NB4 (cell line): ENCODE measurements around the gene NDST1.

Experiments
- CTCF ChIP-seq: IDR thresholded peaks from one replicate; pipeline ENCODE4 v1.5.1; 2012; ENCODE audit warnings: low read depth, low read length
- MAX ChIP-seq: IDR thresholded peaks from 2 replicates; pipeline ENCODE4 v1.6.1; 2011; ENCODE audit warnings: low read depth, low read length
- MYC ChIP-seq: IDR thresholded peaks from 2 replicates; pipeline ENCODE4 v1.6.1; 2011; ENCODE audit warnings: low read depth, low read length
- POLR2A ChIP-seq: IDR thresholded peaks from 2 replicates; pipeline ENCODE4 v1.6.1; 2011; ENCODE audit warnings: mild to moderate bottlenecking; ENCODE audit not compliant: insufficient read length; ENCODE audit errors: extremely low read depth

- no peak for TF ChIP-seq CTCF
- no peak for TF ChIP-seq POLR2A
- no peak for TF ChIP-seq MAX
- no peak for TF ChIP-seq MYC
Measured at GRCh38 chr5:150506571-150507473, 1.1 kb upstream of the NDST1 start.
